ENCODE results near the gene ZNF385A.
"Not testable (repeated sequence)": the region's sequence is repeated elsewhere in the genome, so short reads cannot be mapped to it uniquely, and the experiment has no call there.

Gene ZNF385A

GRCh38 chr12:54328595-54329337 lies 55.8 kb downstream of the ZNF385A start (continued):
- TF ChIP-seq ZNF580 (tag by site-specific recombination; IDR thresholded peaks at IDR 0.05) (no peak), PRDM1 (tag by site-specific recombination; IDR thresholded peaks at IDR 0.05) (no peak), ZBTB17 (tag by site-specific recombination; IDR thresholded peaks at IDR 0.05) (peak; percentile 33; the same call in 1 of the 2 replicates)

- H3K36me3 ChIP-seq (ENCODE audit: control insufficient read depth in 2 of 2, insufficient read depth in 1 of 2, low read length in 2 of 2); H3K9me3 ChIP-seq (ENCODE audit: control insufficient read depth, insufficient read depth, low read depth, low read length); H3K4me1 ChIP-seq (ENCODE audit: control insufficient read depth, insufficient read depth, low read length): not testable (repeated sequence)
- Histone ChIP-seq H3K27ac (ENCODE audit: extremely low read depth, low read depth, low read length) (peak overlapping the region; percentile 70), H3K4me3 (ENCODE audit: low read depth, low read length) (peak overlapping the region; percentile 88)
- CTCF ChIA-PET, result interaction anchor here (0.6 to 5.8 kb wide), 27 partner anchors 8 to 1687 kb away, joined by 3 to 69 read pairs (median 6); partner anchors contain the start of genes CBX5, HNRNPA1 and NFE2
- TF ChIP-seq ZNF24 (tag by site-specific recombination; IDR thresholded peaks at IDR 0.05) (0 out of 2 replicates have a peak, but pooled peaks have one; percentile 7), SCRT2 (tag by site-specific recombination; IDR thresholded peaks at IDR 0.05) (peak; percentile 1), ZNF501 (tag by site-specific recombination; IDR thresholded peaks at IDR 0.05) (peak; percentile 20; the same call in 1 of the 2 replicates), ZNF362 (tag by site-specific recombination; IDR thresholded peaks at IDR 0.05) (0 out of 2 replicates have a peak, but pooled peaks have one; percentile 50), ZNF76 (tag by site-specific recombination; IDR thresholded peaks at IDR 0.05; ENCODE audit: borderline replicate concordance, low read depth) (0 out of 2 replicates have a peak, but pooled peaks have one; percentile 2), ZBTB17 (tag by site-specific recombination; IDR thresholded peaks at IDR 0.05) (peak; percentile 24; the same call in 1 of the 2 replicates), IKZF3 (tag by site-specific recombination; IDR thresholded peaks at IDR 0.05) (peak; percentile 46; the same call in 1 of the 2 replicates), ZNF639 (tag by site-specific recombination; IDR thresholded peaks at IDR 0.05) (peak; percentile 3; the same call in 1 of the 2 replicates), YY2 (tag by site-specific recombination; IDR thresholded peaks at IDR 0.05) (0 out of 2 replicates have a peak, but pooled peaks have one; percentile 1), ZNF335 (tag by site-specific recombination; conservative IDR thresholded peaks at IDR 0.05) (peak; percentile 71)
- POLR2A ChIA-PET, result interaction anchor here (0.6 to 2.8 kb wide), 20 partner anchors 8 to 98 kb away, joined by 3 to 47 read pairs (median 5); partner anchors contain the start of genes CBX5, HNRNPA1 and NFE2
These were observed 59.0 kb downstream of the ZNF385A start for GRCh38 chr12:54325442-54326109.

- H3K9me3 ChIP-seq (ENCODE audit: control insufficient read depth, insufficient read depth, low read depth, low read length), result no peaks in the 10 kb centered on the region
- peak within 1 kb of the TSS; percentile 88 for H3K4me3 ChIP-seq (ENCODE audit: low read depth, low read length)
- H3K36me3 ChIP-seq (ENCODE audit: control insufficient read depth in 2 of 2, insufficient read depth in 1 of 2, low read length in 2 of 2), result peaks cover 0 to 6% of the 10 kb centered on the region in 2 experiments; a peak in 1 of 3 replicates
- CTCF ChIA-PET, result interaction anchor here (0.6 to 5.8 kb wide), 30 partner anchors 8 to 1688 kb away, joined by 3 to 69 read pairs (median 6); partner anchors contain the start of genes CBX5, HNRNPA1 and NFE2
- H3K27ac ChIP-seq (ENCODE audit: extremely low read depth, low read depth, low read length), result peak within 1 kb of the TSS; percentile 70
- no peaks in the 10 kb centered on the region; the same call in 1 of the 2 replicates for H3K4me1 ChIP-seq (ENCODE audit: control insufficient read depth, insufficient read depth, low read length)
- POLR2A ChIA-PET, result interaction anchor here (0.6 to 2.8 kb wide), 22 partner anchors 9 to 97 kb away, joined by 3 to 47 read pairs (median 4); partner anchors contain the start of genes CBX5, HNRNPA1 and NFE2
- TF ChIP-seq PBX3 (CRISPR knock-in tag; IDR thresholded peaks at IDR 0.05) (0 out of 2 replicates have a peak, but pooled peaks have one; percentile 55), SCRT2 (tag by site-specific recombination; IDR thresholded peaks at IDR 0.05) (0 out of 2 replicates have a peak, but pooled peaks have one; percentile 37), SP3 (tag by site-specific recombination; IDR thresholded peaks at IDR 0.05) (peak; percentile 78), ZNF549 (tag by site-specific recombination; IDR thresholded peaks at IDR 0.05) (no peak), ZNF324 (tag by site-specific recombination; IDR thresholded peaks at IDR 0.05) (peak; percentile 55; the same call in 1 of the 2 replicates), ZNF48 (tag by site-specific recombination; IDR thresholded peaks at IDR 0.05) (no peak), ZFP3 (tag by site-specific recombination; IDR thresholded peaks at IDR 0.05; ENCODE audit: low read depth) (no peak), ZNF76 (tag by site-specific recombination; IDR thresholded peaks at IDR 0.05; ENCODE audit: borderline replicate concordance, low read depth) (peak; percentile 62; the same call in 1 of the 2 replicates), ZNF335 (tag by site-specific recombination; conservative IDR thresholded peaks at IDR 0.05) (peak; percentile 99), ZNF561 (tag by site-specific recombination; IDR thresholded peaks at IDR 0.05; ENCODE audit: borderline replicate concordance) (peak; percentile 29; the same call in 1 of the 2 replicates), ZNF24 (tag by site-specific recombination; IDR thresholded peaks at IDR 0.05) (0 out of 2 replicates have a peak, but pooled peaks have one; percentile 76), ZFP69B (tag by site-specific recombination; IDR thresholded peaks at IDR 0.05) (0 out of 2 replicates have a peak, but pooled peaks have one; percentile 13), ZBTB1 (tag by site-specific recombination; IDR thresholded peaks at IDR 0.05) (no peak), ZBTB21 (tag by site-specific recombination; IDR thresholded peaks at IDR 0.05) (0 out of 2 replicates have a peak, but pooled peaks have one; percentile 20), ZNF658 (tag by site-specific recombination; IDR thresholded peaks at IDR 0.05) (no peak), ZNF777 (tag by site-specific recombination; IDR thresholded peaks at IDR 0.05; ENCODE audit: borderline replicate concordance) (no peak)
These were observed 59.7 kb downstream of the ZNF385A start, which contains the start of gene COPZ1 for GRCh38 chr12:54324617-54325441. Gene COPZ1, plus strand, starts transcription at chr12:54325131. Its CDS starts 33 bp downstream, at chr12:54325164.
